GM23338 (cell line): ENCODE data around the gene PGS1. TPM values are rescaled to one million over a fixed set of nuclear protein-coding genes. Genes with fewer than 3 reads are reported as not detected.

Experiments
- ATAC-seq: fragments of 200-7000 bp; cut with Tn5 transposase; 3 replicates; pipeline ENCODE4 v1.9.1; 2020
- DNase-seq: peaks from one replicate; pipeline ENCODE4 v3.0.0-alpha.2; 2015; ENCODE audit warnings: low spot score
- H2AFZ ChIP-seq: fragments of 200-600 bp; sonication (generic); 2 replicates; pipeline ENCODE4 v1.8.0; 2016; ENCODE audit warnings: antibody characterized with exemption, mild to moderate bottlenecking, moderate library complexity
- H3F3A ChIP-seq: fragments of 200-600 bp; sonication (generic); replicated peaks from 2 replicates; pipeline ENCODE4 v1.8.0; 2017; ENCODE audit warnings: antibody characterized with exemption, mixed run types, low read depth
- H3K27ac ChIP-seq: fragments of 200-600 bp; sonication (generic); 2 replicates; pipeline ENCODE4 v1.6.1; 2016; ENCODE audit warnings: low read depth
- H3K27me3 ChIP-seq: fragments of 200-600 bp; sonication (generic); 2 replicates; pipeline ENCODE4 v1.8.0; 2016; ENCODE audit warnings: mild to moderate bottlenecking, mixed run types, moderate library complexity; ENCODE audit not compliant: insufficient read depth
- H3K36me3 ChIP-seq: fragments of 200-600 bp; sonication (generic); 2 replicates; pipeline ENCODE4 v1.8.0; 2016; ENCODE audit warnings: mild to moderate bottlenecking; ENCODE audit not compliant: insufficient read depth
- H3K4me1 ChIP-seq: fragments of 200-600 bp; sonication (generic); 2 replicates; pipeline ENCODE4 v1.8.0; 2016; ENCODE audit warnings: mild to moderate bottlenecking, moderate library complexity; ENCODE audit not compliant: insufficient read depth
- H3K4me2 ChIP-seq: fragments of 200-600 bp; sonication (generic); 2 replicates; pipeline ENCODE4 v1.7.1; 2017; ENCODE audit warnings: mixed run types
- H3K4me3 ChIP-seq: fragments of 200-600 bp; sonication (generic); 2 replicates; pipeline ENCODE4 v1.6.1; 2016; ENCODE audit warnings: mixed run types
- H3K79me2 ChIP-seq: fragments of 200-600 bp; sonication (generic); replicated peaks from 2 replicates; pipeline ENCODE4 v1.8.0; 2017; ENCODE audit warnings: mild to moderate bottlenecking; ENCODE audit not compliant: insufficient read depth
- H3K9me2 ChIP-seq: fragments of 200-600 bp; sonication (generic); 2 replicates; pipeline ENCODE4 v1.8.0; 2017; ENCODE audit not compliant: insufficient read depth
- H4K20me1 ChIP-seq: fragments of 200-600 bp; sonication (generic); replicated peaks from 2 replicates; pipeline ENCODE4 v1.8.0; 2017; ENCODE audit warnings: mild to moderate bottlenecking; ENCODE audit not compliant: insufficient read depth
- H3K27ac Mint-ChIP-seq: 2 replicates; pipeline ENCODE4 v1.8.0; 2020; ENCODE audit warnings: inconsistent platforms, mild to moderate bottlenecking, moderate library complexity, mixed read lengths
- H3K27me3 Mint-ChIP-seq: 3 replicates; pipeline ENCODE4 v1.8.0; 2022; ENCODE audit warnings: low read depth, mild to moderate bottlenecking, moderate library complexity, mixed read lengths, inconsistent platforms; ENCODE audit not compliant: insufficient read depth, poor library complexity
- H3K36me3 Mint-ChIP-seq: 3 replicates; pipeline ENCODE4 v1.8.0; 2021; ENCODE audit warnings: low read depth, mild to moderate bottlenecking, inconsistent platforms, moderate library complexity, mixed read lengths
- H3K4me1 Mint-ChIP-seq: 3 replicates; pipeline ENCODE4 v1.8.0; 2020; ENCODE audit warnings: mild to moderate bottlenecking, inconsistent platforms, mixed read lengths
- H3K4me3 Mint-ChIP-seq: 3 replicates; pipeline ENCODE4 v1.8.0; 2021; ENCODE audit warnings: moderate library complexity, mild to moderate bottlenecking, inconsistent platforms, mixed read lengths
- H3K9me3 Mint-ChIP-seq: 3 replicates; pipeline ENCODE4 v1.8.0; 2020; ENCODE audit warnings: moderate library complexity, mild to moderate bottlenecking, inconsistent platforms, mixed read lengths
- ETS1 ChIP-seq: IDR thresholded peaks from 2 replicates; pipeline ENCODE4 v1.6.1; 2016; ENCODE audit warnings: antibody characterized with exemption
- JUNB ChIP-seq: IDR thresholded peaks from one replicate; pipeline ENCODE4 v1.6.1; 2016; ENCODE audit warnings: antibody characterized with exemption; ENCODE audit not compliant: unreplicated experiment
- NANOG ChIP-seq: IDR thresholded peaks from 2 replicates; pipeline ENCODE4 v1.6.1; 2016; ENCODE audit warnings: antibody characterized with exemption, borderline replicate concordance
- POLR2AphosphoS5 ChIP-seq: IDR thresholded peaks from 2 replicates; pipeline ENCODE4 v1.6.1; 2016; ENCODE audit warnings: antibody characterized with exemption, low read depth
- REST ChIP-seq: IDR thresholded peaks from one replicate; pipeline ENCODE4 v1.6.1; 2018; ENCODE audit warnings: antibody characterized with exemption; ENCODE audit not compliant: unreplicated experiment
- STAT1 ChIP-seq: IDR thresholded peaks from one replicate; pipeline ENCODE4 v1.6.1; 2016; ENCODE audit warnings: antibody characterized with exemption; ENCODE audit not compliant: unreplicated experiment
- ZNF114 ChIP-seq: fragments of 250-450 bp; sonication (Bioruptor Pico); IDR thresholded peaks from 2 replicates; pipeline ENCODE4 v1.5.0; 2020; ENCODE audit warnings: mild to moderate bottlenecking, moderate library complexity
- ZNF331 ChIP-seq: fragments of 250-450 bp; sonication (Bioruptor Pico); IDR thresholded peaks from 2 replicates; pipeline ENCODE4 v1.5.0; 2020; ENCODE audit warnings: low read depth, mild to moderate bottlenecking, moderate library complexity
- polyA plus RNA-seq: library from polyadenylated mRNA; unstranded; fragments of >200 nt; fragmentation: Nextera tagmentation; extraction: Ambion mirVana; gene quantifications from 2 replicates; pipeline ENCODE4 v1.2.1, GENCODE V29; 2016
- total RNA-seq: library from RNA; depleted of rRNA; stranded (reverse); fragments of >200 nt; shearing (Covaris generic); gene quantifications from 2 replicates; pipeline ENCODE4 v1.2.3, GENCODE V29; 2014

PGS1 gene
- total and polyA plus RNA-seq, 2 experiments from 2014 or later, result 43.9 to 67.1 TPM

- no peak for TF ChIP-seq STAT1
- TF ChIP-seq ZNF114, result no peak
- no peak for TF ChIP-seq POLR2AphosphoS5
- no peak for TF ChIP-seq ZNF331 (CRISPR knock-in tag)
- no peak for TF ChIP-seq REST
- no peak for TF ChIP-seq ETS1
These were observed 30.1 kb downstream of the PGS1 start (continued) for GRCh38 chr17:78408476-78409050.

- peaks cover 12% of the 10 kb centered on the region; the same call in 1 of the 2 replicates for H3F3A ChIP-seq
- H3K9me2 ChIP-seq, result no peaks in the 10 kb centered on the region
- DNase-seq (no peak), ATAC-seq (no peak)
- no peak overlapping the region for H3K4me3 ChIP-seq
- Mint-ChIP-seq H3K27me3 (peaks cover 17% of the 10 kb centered on the region), H3K27ac (peak overlapping the region; percentile 25; the same call in 1 of the 2 replicates), H3K4me3 (no peak overlapping the region), H3K9me3 (no peaks in the 10 kb centered on the region), H3K36me3 (peaks cover 34% of the 10 kb centered on the region), H3K4me1 (peaks cover 33% of the 10 kb centered on the region)
- H2AFZ ChIP-seq, result no peak overlapping the region
- peaks cover 21% of the 10 kb centered on the region for H4K20me1 ChIP-seq
- TF ChIP-seq REST (no peak), JUNB (no peak), STAT1 (no peak), NANOG (no peak), ZNF331 (CRISPR knock-in tag) (no peak), ETS1 (no peak)
- H3K36me3 ChIP-seq, result peaks cover 6% of the 10 kb centered on the region
- H3K4me1 ChIP-seq, result peaks cover 3% of the 10 kb centered on the region; the same call in 1 of the 2 replicates
- 0 out of 2 replicates have a peak overlapping the region, but pooled peaks have one; percentile 14 for H3K27ac ChIP-seq
- peaks cover 85% of the 10 kb centered on the region for H3K79me2 ChIP-seq
- no peaks in the 10 kb centered on the region for H3K27me3 ChIP-seq
- no peak overlapping the region for H3K4me2 ChIP-seq
These were observed 30.9 kb downstream of the PGS1 start for GRCh38 chr17:78409191-78409928.
